ENCODE data around the gene BAK1.
A peak's percentile ranks its signal among the peaks of the same experiment; 100 is the strongest.

BAK1 gene

DNA sequence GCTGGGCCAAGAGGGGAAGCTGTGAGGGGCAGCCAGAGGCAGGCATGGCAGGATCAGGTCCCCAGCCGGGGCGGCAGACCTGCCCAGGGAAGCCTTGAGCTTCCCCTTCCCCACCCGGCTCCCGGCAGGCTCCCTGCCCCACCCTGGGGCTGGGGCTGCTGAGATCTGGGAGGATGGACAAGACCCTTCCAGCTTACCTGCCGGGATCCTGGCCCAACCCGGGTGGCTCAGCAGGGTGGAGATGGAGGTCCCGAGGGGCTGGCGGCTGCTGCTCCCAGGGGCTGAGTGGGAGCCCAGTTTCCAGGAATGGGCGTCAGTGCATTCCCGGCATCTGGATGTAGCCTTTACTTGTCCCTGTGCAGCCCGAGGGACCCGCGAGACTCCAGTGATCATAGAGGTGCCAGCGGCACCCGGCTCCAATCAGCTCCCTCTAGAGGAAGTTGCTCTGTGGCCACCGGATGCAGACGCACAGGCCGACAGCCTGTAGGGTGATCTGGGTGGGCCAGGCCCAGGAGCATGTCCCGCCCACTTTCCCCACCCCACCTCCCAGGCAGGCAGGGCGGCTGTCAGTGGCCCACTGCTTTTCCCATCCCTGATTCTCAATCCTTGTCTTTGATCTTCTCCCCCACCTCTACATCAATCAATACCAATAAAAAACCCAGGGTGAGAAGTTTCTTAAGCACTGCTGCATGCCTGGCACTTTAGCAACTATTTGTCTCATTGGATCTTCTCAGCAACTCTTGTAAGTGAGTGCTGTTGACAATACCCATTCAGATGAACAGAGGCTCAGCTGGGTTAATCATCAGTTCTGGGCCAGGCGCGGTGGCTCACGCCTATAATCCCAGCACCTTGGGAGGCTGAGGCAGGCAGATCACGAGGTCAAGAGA is at the start of gene BAK1:
Gene BAK1 (minus strand): TSS at position 449 of the 887 bp plus-strand sequence. CDS start 2,672 bp downstream, outside the sequence.
- peak; percentile 88 for DNase-seq

DNA sequence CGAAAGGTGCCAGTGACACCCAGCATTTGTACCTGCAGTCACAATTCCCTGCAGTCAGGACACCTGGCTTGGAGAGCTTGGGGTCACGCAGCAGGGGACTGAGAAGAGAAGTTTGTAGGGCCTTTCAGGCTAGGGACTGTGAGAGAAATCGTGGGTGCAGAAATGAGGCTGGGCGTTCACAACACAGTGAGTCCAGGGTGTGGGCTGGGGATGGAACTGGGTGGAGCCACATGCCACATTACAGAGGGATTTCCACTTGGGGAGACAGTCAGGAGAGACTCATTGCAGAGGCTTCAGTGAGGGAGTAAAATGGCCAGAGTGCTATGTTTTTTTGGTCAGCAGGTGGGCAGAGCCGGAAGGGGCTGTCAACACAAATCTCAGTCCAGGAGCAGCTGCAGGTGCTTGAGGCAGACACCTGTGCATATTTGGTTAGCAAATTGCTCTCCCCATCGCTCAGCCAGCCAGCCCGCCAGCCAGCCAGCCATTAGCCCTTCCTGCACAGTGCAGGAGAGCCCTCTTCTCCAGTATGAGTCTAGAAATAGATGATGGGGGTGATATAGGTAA is 48.4 kb upstream of the BAK1 start:
- DNase-seq, result no peak

DNA sequence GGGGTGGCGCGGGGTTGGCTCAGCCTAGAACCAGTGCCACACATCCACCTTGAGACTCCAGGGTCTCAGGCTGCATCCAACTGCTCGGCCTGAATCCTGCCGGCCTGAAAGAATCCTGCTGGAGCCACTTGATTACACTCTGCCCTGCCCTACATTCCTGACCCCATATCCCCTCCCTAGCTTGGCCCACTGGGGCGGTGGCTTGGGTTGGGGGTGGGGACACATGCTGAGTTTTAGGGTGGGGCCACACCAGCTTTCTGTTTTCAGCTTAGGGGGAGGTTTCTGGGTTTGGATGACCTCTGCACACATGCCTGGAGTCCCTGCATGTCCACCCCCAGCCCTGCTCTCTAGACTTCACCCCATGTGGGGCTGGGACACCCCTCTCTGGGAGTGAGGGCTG is 47.8 kb upstream of the BAK1 start:
- DNase-seq, result no peak

DNA sequence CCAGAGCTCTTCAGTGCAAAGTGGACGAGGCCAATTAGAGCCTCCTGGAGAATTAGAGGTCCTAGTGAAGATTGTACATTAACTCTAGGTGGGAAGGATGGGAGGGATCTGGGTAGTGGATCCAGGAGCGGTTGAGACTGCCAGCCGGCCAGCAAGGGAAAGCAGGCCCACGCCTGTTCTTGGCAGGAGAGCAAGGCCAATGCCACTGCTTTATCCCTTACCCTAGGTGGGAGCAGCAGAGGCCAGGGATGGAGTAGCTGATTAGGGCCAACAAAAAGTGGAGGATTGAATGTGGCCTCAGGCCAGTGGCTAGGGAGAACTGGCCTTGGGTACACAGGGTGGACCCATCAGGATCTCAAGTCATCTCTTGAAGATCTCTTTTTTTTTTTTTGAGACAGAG is 44.8 kb upstream of the BAK1 start:
- no peak for DNase-seq

DNA sequence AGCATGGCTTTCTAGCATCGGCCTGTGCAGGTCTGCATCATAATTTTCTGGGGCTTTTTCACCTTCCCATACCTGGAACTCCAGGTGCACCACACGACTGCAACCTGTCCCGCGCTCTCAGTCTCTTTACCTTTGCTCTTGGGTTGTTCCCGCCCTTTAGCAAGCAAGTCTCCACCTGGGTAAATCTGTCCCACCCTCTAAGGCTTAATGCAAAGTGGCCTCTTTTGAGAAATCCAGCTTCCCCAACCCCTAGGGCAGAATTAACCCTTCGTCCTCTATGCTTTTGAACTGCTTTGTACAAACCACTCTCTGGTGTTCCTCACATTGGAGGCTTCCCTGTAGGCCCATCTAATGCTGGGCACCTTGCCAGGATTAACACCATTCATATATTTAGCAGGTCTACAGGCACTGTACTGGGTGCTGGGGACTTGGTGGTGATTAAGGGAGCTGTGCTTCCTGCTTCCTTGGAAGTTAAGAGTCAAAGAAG is 43.9 kb upstream of the BAK1 start:
- DNase-seq, result no peak

DNA sequence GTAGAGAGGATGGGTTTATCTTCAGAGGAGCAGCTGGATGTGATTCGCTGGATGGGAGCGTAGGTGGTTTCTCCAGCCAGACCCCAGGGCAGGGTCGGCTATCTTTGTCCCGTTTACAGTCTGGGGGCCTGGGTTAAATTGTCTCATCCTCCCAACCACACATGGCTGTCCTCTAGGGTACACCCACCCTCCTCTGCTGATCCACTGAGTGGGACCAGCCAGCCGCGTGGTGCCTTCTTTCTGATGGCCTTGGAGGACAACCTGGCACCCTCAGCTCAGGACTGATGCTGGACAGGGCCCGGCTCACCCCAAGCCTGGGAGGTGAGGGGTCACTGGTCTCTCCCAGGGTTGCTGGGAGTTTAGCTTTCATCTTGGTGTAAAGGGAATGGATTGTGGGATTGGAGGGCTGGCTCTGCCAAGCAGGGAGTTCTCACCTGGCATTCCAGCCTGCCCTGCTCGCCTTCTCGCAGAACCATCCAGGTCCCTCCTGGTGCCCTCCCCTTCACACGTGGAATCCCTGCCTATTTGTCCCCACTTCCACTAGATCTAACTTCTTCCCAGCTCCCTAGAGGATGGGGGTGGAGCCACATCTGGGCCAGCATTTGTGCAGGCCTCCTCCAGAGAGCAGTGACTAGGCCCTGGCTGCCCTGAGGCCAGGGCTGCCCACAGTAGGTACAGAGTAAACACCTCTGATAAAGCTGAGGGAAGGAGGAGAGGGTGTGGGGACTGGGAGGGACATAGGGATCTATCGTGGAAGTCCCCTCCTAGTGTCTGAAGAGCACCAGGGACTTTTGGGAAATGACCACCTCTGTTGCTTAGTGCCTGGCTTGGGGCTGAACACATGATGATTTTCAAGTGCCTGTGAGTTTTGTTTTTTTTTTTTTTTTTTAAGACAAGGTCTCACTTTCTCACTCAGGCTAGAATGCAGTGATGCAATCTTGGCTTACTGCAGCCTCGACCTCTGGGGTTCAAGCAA is 42.7 kb upstream of the BAK1 start:
- peak; percentile 32 for DNase-seq

DNA sequence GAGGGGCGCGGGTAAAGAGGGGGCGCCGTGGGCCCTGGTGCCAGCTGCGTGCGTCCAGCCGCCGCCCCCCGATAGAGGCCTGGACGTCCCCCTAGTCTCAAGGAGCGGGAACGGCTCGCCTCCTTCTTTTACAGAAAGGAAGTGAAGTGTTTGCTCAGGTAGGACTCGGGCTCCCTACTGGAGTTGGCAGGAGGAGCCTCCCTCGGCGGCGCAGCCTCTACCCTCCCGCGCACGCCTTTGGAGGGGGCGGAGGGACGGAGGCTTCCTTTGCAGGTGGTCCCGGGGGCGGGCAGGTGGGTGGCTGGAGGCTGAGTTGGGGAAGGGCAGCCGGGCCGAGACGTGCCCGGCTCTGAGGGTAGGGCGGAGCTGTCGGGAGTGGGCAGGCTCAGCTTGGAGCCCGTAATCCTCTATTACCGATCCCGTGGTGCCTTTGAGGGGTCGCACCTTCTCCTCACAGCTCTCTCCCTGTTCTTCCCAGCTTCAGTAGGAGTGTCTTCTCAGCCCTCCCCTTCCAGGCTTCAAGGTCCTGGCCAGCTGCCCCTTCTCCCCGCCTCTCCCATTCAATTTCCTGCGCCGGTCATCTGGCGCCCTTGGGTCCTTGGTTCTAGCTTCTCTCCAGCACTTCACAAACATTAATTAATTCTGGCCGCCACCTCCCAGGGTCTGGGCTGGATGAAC is 41.8 kb upstream of the BAK1 start:
- peak; percentile 42 for DNase-seq

DNA sequence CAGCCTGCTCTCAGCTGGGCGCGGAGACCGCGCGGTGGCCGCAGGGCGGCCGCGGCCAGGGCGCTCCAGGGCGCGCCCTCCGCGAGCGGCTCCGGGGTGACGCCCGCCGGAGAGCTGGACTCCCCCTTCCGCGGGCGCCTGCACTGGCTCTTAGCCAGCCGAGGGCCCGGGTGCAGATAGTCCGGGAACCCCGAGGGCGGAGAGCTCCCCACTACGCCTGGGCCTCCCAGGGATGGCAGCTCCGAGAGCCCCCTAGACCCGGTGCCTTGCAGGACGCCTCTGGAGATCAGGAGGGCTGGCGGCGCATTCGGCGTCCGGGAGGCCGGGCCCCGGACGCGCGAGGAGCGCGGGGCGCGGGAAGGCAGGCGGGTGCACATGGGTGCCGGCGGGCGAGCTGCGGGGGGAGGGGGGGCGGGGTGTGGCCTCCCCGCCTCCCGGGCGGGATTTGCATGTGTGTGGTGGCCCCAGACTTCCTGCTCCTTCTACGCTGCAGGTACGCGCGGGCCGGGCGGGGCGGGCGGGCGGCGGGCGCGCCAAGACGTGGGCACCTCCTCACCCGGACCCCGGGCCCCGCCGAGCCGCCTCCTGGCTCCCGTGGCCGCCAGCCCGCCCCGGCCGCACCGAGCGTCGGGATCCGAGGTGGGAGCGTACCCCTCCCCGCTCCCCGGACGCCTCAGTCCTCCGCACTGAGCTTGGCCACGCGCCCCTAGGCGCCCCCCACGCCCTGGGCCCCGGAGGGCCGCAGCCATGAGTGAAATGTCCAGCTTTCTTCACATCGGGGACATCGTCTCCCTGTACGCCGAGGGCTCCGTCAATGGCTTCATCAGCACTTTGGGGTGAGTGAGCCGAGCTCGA is 41.0 kb upstream of the BAK1 start, which contains the start of gene ITPR3:
Gene ITPR3 (plus strand): TSS at position 467 of the 855 bp plus-strand sequence. CDS start 281 bp downstream, at position 748.
- DNase-seq, result peak; percentile 82

DNA sequence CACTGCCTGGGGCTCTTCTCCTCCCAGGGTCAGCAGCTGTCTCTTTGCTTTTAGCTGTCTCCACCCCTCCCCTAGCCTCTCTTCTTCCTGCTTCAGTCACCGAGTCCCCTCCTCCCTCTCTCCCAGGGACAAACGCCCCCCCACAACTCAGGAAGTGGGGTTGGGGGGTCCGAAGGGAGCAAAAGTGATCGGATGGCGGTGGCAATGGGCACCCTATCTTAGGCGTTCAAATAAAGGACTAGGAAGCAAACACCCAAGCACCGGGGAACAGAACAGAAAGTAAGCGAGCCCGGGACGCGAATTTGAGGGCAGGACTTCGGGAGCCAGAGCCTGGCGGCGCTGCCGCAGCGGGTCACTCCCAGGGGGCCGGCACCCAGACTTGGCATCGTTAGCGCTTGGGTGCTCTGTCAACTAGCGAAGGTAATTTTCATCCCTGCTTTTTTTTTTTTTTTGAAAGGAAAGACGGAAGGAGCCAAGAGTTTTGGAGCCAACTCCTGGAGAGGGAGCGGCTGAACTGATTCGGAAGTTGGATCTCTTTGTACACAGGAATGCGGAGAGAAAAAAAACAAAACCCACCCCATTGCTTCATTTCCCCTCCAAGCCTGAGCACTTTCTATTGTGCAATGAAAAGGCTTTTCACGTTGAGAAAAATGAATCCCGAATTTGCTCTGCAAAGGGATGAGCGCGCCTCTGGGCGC is 40.2 kb upstream of the BAK1 start:
- peak; percentile 35 for DNase-seq

DNA sequence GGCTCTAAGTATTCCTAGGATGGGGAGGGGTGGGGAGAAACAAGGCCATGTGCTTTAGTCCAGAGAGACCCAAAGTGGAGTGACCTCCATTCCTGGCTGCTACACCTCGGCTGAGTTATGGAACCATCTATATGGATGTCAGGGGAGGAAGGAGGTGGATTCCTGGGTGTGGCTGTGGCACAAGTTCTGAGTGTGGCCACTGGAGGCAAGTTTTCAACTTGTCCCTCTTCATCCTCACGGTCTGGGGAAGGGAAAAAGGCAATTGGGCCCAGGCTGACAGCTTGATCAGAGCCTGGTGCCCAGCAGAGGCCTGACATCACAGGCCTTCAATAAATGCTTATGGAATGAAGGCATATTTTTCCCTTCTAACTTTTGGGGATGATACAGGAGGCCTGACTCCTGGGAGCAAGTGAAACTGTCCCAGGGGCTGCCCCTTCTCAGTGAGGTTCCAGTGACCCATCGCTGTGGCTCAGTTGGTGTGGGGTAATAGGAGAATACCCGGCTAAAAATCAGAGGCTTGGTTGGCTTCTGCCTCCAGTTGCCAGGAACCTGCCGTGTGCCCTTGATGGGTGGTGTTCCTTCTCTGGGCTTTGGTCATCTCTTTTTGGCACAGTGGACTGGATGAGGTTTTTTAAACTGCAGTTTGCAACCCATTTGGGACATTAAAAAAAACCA is 39.2 kb upstream of the BAK1 start:
- no peak for DNase-seq

DNA sequence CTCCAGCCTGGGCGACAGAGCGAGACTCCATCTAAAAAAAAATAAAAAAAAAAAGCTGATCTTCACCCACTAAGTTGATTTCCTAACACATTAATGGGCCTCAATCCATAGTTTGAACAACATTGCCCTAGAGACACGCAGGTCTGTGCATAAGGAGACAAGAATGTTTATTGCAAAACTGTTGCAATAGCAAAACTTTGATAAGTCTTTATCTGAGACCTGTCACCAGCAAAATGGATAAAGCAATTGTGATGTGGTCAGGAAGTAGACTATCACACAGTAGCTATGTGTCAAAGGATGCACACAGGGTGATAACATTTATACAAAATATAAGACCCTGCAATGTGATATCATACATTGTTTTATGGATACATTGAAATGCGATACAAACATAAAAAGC is 36.8 kb upstream of the BAK1 start:
- DNase-seq, result no peak

DNA sequence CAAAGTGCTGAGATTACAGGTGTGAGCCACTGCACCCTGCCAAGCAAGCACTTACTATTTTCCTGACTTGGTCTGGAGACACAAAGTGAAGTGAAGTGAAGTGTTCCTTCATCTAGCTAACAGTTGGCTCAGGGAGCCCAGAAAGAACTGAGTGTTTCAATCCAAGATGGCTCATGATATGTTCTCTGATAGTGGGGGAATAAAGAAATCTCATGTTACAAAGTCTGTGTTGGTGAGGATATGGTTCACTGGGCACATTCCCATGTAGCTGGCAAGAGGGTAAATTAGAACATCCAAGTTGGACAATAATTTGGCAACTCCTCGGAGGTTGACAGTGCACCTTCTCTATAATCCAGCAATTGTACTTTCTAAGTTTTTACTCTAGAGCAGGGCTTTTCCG is 36.0 kb upstream of the BAK1 start:
- DNase-seq, result no peak

DNA sequence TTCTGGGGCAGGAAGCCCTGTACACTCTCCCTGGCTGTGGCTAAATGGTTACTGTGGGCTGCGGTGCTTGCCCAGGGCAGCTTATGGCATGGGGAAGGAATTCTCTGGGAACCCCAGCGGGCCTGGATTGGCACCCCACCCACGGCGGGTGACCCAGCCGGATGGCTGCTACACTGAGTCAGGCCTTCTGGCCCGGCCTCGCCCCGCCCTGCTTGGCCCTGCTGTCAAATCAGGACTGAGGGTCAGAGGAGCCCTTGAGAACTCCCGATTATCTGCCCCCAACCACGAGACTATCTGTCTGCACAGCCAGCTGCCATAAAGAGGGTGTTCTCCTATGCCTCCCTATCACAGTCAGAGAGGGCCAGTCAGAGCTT is 33.7 kb upstream of the BAK1 start:
- no peak for DNase-seq

DNA sequence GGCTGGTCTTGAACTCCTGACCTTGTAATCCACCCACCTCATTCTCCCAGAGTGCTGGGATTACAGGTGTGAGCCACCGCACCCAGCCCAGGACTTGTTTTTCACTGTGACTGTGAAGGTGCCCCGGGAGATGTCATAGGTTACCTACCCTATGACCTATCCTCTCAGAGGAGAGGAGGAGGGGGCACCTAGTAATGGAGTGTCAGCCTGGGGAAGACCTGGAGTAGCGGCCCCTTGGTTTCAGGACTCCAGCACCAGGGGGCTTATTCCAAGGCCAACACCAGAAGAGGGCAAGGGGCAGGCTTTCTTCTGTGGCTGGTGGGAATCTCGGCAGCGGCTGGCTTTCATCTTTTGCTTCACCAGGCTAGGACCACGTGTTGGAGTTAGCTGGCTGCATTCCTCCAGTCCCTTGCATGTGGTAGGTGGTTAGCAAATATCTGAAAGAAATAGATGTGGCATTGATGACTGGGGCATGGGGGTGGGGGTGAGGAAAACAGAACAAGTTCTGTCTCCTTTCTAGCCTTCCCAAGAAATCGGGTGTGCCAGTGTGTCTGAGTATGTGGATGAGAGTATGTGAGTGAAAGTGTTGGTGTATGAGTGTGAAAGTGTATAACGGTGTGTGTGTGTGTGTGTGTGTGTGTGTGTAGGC is 33.2 kb upstream of the BAK1 start:
- no peak for DNase-seq

DNA sequence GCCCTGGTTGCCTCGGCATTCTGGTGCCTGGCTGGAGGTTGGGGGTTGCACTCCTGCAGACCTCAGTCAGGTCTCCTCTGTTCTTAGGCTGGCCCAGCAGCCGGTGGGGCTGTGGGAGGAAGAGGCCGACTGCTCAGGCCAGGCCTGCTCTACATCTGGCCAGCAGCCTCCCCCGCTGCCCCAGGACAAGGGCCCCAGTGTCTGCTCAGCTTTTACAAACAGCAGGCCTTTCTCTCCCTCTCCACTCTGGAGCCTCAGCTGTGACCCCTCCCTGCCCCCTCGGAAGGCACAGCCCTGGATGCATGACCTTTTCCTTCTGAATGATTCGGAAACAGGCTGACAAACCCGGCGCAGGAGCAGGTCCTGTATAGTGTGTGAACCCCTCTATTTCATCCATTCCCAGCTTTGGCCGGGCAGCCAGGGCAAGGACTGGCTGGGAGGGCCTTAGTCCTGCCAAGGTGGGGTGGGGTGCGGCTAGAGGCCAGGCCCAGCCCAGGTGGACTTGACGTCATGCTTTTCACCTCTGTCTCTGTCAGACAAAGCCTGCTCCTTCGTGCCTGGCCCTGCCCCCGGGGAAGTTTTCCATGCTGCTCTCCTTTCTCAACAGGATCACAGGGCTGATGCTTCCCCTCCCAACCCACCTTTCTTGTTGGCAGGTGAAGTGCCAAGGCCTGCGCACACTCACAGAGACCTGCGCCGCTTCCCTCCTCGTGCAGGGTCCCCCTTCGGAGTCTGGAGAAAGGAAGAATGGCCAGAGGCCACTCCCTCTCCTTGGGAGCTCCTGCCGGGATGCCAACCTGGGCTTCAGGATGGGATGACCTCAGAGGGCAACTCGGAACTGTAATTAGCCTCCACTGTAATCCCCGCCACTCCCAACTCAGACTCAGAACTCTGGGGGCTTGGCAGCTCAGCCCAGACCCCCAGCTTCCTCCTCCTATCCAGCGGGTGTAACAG is 31.0 kb upstream of the BAK1 start:
- no peak for DNase-seq

DNA sequence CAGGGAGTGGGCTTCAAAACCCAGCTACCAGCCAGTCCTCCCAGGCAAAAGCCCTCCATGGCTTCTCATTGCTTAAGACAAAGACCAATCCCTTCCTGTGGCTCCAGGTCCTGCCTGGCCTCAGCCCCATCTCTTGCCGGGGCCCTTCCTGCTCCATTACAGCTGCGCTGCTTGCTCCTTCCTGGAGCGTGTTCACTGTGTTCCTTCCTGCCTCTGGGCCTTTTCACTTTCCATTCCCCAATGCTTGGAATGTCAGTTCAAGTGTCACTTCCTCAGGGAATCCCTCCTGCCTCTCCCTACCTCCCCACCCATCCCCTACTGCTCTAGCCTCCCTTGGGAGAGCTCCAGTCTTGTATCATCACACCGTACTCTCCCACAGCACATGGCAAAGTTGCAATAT is 30.0 kb upstream of the BAK1 start:
- DNase-seq, result no peak

DNA sequence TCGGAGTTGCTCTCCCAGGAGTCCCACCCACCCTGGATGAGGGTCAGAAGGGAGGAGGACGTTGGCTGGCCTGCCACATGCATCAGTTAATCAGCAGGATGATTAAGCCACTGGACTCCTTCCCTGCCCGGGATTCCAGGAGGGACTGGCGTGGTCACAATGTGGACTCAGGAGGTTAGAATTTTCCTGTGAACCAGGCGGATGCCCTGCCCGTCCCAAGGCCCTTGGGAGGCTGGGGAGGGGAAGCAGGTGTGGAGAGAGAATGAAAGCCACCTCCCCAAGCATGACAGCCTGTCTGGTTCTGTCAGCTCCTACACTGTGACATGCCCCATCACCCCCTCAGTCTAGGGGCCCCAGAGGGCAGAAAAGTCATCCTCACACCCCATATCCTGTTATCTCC is 29.5 kb upstream of the BAK1 start:
- DNase-seq, result no peak

DNA sequence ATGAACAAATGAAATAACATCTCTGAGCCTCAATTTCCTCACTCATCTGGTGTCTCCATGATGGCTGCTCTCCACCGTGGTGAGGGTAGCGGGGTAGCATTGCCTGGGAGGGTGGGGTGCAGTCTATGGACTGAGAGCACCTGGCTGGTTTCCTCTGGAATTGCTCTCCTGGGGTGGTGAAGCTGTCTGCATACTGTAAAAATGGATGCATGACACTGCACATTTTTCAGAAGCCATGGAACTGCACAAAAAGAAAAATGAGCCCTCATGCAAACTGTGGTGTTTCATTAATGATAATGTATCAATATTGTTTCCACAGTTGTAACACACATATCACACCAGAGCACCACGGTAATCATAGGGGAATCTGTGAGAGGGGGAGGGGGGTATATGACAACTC is 28.9 kb upstream of the BAK1 start:
- DNase-seq, result no peak

DNA sequence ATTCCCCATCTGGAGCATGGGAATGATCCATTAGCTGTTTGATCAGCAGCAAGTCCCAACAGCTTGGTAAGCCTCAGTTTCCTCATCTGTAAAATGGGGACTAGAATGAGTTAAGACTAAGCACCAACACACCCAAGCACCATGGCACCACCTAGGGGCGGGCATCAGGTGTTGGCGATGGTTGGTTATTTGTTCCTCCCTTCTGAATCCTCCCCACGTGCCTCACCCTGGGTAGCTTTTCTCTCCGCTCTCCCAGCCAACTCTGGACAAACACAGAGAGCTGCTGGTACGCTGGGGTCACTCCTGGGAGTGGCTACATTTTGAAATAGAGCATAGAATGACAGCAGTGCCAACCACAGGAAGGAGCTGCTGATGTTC is 27.7 kb upstream of the BAK1 start:
- DNase-seq, result peak; percentile 47
